Bronchial epithelial cell (primary cell): ENCODE results near the gene MZF1. TPM values are rescaled to one million over a fixed set of nuclear protein-coding genes. Genes with fewer than 3 reads are reported as not detected.

Experiments used
- DNase-seq: peaks from one replicate; pipeline ENCODE4 v3.0.0-alpha.2; 2010; ENCODE audit warnings: low read depth
- FAIRE-seq: peaks from 2 replicates; lab custom pipeline; 2011; peaks lifted over from hg19 to GRCh38; lab: Jason Lieb, UNC
- H3K27me3 ChIP-seq: 2 replicates; pipeline ENCODE4 v1.5.1; 2011; ENCODE audit warnings: low read length; ENCODE audit not compliant: control insufficient read depth, insufficient read depth
- H3K36me3 ChIP-seq: 2 replicates; pipeline ENCODE4 v1.5.1; 2011; ENCODE audit warnings: low read length; ENCODE audit not compliant: control insufficient read depth, insufficient read depth
- H3K4me3 ChIP-seq: 2 replicates; pipeline ENCODE4 v1.5.1; 2011; ENCODE audit warnings: mild to moderate bottlenecking, low read depth, low read length, control low read depth
- total RNA-seq: library from RNA; depleted of rRNA; stranded (reverse); fragments of >200 nt; gene quantifications from 2 replicates; pipeline ENCODE4 v1.2.1, GENCODE V29; 2014
- TF ChIP-seq, protein P1 (sequence below): IDR thresholded peaks from 2 replicates; pipeline ENCODE4 v1.5.1; 2011; ENCODE audit warnings: mild to moderate bottlenecking, moderate library complexity, low read length, control low read depth, inconsistent platforms; ENCODE audit not compliant: insufficient read depth, severe bottlenecking

The MZF1 gene
- total RNA-seq, 1 donor from 2014 or later: 14.7 TPM

GRCh38 chr19:58559275-58560006 is 13.7 kb downstream of the MZF1 start:
- Histone ChIP-seq H3K27me3 (no peaks in the 10 kb centered on the region), H3K36me3 (peaks cover 9% of the 10 kb centered on the region), H3K4me3 (peak overlapping the region; percentile 89)
- FAIRE-seq: no peak
- DNase-seq: peak; percentile 70
- TF ChIP-seq, protein P1, sequence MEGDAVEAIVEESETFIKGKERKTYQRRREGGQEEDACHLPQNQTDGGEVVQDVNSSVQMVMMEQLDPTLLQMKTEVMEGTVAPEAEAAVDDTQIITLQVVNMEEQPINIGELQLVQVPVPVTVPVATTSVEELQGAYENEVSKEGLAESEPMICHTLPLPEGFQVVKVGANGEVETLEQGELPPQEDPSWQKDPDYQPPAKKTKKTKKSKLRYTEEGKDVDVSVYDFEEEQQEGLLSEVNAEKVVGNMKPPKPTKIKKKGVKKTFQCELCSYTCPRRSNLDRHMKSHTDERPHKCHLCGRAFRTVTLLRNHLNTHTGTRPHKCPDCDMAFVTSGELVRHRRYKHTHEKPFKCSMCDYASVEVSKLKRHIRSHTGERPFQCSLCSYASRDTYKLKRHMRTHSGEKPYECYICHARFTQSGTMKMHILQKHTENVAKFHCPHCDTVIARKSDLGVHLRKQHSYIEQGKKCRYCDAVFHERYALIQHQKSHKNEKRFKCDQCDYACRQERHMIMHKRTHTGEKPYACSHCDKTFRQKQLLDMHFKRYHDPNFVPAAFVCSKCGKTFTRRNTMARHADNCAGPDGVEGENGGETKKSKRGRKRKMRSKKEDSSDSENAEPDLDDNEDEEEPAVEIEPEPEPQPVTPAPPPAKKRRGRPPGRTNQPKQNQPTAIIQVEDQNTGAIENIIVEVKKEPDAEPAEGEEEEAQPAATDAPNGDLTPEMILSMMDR: no peak

- peak overlapping the region; percentile 89 for H3K4me3 ChIP-seq
Observed at GRCh38 chr19:58558623-58559274, 14.4 kb downstream of the MZF1 start.

GRCh38 chr19:58558066-58558622 is 15.0 kb downstream of the MZF1 start, which contains the start of gene UBE2M:
UBE2M (minus strand) TSS chr19:58558611; CDS start chr19:58558381, 230 bp downstream.
- Histone ChIP-seq H3K4me3 (peak within 1 kb of the TSS; percentile 89), H3K27me3 (no peaks in the 10 kb centered on the region), H3K36me3 (peaks cover 11% of the 10 kb centered on the region)
- TF ChIP-seq, protein P1: no peak
- DNase-seq: no peak
- FAIRE-seq: no peak

More at GRCh38 chr19:58558623-58559274, 14.4 kb downstream of the MZF1 start:
- DNase-seq (peak; percentile 96), FAIRE-seq (no peak)
- Histone ChIP-seq H3K27me3 (no peaks in the 10 kb centered on the region), H3K36me3 (peaks cover 9% of the 10 kb centered on the region)
- TF ChIP-seq, protein P1: no peak

DNA sequence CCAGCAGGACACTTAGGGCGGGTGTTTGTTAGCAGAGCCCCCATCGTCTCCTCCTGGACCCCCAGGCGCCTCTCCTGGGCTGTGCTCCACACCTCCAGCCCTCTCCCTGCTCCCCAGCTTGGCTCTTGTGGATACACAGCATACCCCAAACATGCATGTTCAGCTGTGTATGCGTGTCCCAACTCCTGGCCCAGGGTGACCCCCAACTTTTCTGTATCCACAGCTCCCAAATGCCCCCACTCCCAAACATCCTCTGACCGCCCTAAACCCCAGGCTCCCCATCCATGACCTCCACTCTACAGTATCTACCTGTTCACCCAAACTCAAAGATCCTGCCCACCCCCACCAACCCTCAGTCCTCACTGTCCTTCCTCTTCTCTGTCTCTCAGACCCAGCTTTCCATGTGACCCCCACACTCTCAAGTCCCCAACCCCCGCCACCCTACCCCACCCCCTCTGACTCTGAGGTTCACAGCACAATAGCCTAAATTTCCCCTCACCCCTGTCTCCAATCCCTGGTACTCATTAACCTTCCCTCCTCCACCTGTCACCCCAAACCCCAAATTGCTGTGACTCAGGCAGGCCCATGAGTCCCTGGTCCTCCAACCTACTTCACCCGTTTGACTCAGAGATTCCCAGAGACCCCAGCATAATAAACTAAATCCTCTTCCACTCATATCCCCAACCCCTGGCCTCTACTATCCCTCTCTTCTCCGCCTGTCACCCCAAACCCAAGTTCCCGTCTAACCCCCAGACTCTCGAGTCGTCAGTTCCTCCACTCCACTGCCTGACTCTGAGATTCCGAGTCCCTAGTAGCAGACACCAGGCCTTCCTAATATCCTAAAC is 15.7 kb downstream of the MZF1 start:
- DNase-seq (no peak), FAIRE-seq (no peak)
- Histone ChIP-seq H3K4me3 (peak overlapping the region; percentile 89), H3K27me3 (no peaks in the 10 kb centered on the region), H3K36me3 (peaks cover 11% of the 10 kb centered on the region)
- TF ChIP-seq, protein P1: no peak

- Histone ChIP-seq H3K4me3 (peak overlapping the region; percentile 89), H3K27me3 (no peaks in the 10 kb centered on the region), H3K36me3 (peaks cover 16% of the 10 kb centered on the region)
- DNase-seq (no peak), FAIRE-seq (no peak)
- TF ChIP-seq, protein P1: no peak
Observed at GRCh38 chr19:58556622-58557220, 16.4 kb downstream of the MZF1 start.
